SH-SY5Y (cell line): ENCODE data around the gene ADCY9.

Experiments used
- GATA2 ChIP-seq: IDR thresholded peaks from 2 replicates; pipeline ENCODE4 v1.6.1; 2011; ENCODE audit warnings: mild to moderate bottlenecking, low read depth, low read length
- GATA3 ChIP-seq: IDR thresholded peaks from 2 replicates; pipeline ENCODE4 v1.6.1; 2011; ENCODE audit warnings: low read depth, mild to moderate bottlenecking, low read length, moderate library complexity

The ADCY9 gene

GRCh38 chr16:4136229-4136813 lies 20.1 kb upstream of the ADCY9 start:
- no peak for TF ChIP-seq GATA3
- no peak for TF ChIP-seq GATA2

- TF ChIP-seq GATA3 (no peak), GATA2 (no peak)
These were observed 19.3 kb upstream of the ADCY9 start for GRCh38 chr16:4135537-4135936.

GRCh38 chr16:4133897-4134372 lies 17.7 kb upstream of the ADCY9 start:
- TF ChIP-seq GATA3, result no peak
- no peak for TF ChIP-seq GATA2

GRCh38 chr16:4131621-4132020 lies 15.4 kb upstream of the ADCY9 start:
- no peak for TF ChIP-seq GATA3
- TF ChIP-seq GATA2, result no peak

- no peak for TF ChIP-seq GATA3
- TF ChIP-seq GATA2, result no peak
These were observed 8.5 kb upstream of the ADCY9 start for GRCh38 chr16:4124535-4125294.

GRCh38 chr16:4123616-4124300 lies 7.5 kb upstream of the ADCY9 start:
- TF ChIP-seq GATA2 (no peak), GATA3 (no peak)

GRCh38 chr16:4120176-4120575 lies 3.9 kb upstream of the ADCY9 start:
- no peak for TF ChIP-seq GATA2
- TF ChIP-seq GATA3, result no peak

GRCh38 chr16:4117250-4117578 lies 972 bp upstream of the ADCY9 start:
- TF ChIP-seq GATA2 (no peak), GATA3 (no peak)

- TF ChIP-seq GATA2 (no peak), GATA3 (no peak)
These were observed 308 bp downstream of the ADCY9 start for GRCh38 chr16:4115949-4116318.

- no peak for TF ChIP-seq GATA2
- no peak for TF ChIP-seq GATA3
These were observed 863 bp downstream of the ADCY9 start for GRCh38 chr16:4115209-4115948.

- no peak for TF ChIP-seq GATA2
- TF ChIP-seq GATA3, result no peak
These were observed 1.7 kb downstream of the ADCY9 start for GRCh38 chr16:4114257-4115208.

- TF ChIP-seq GATA3 (no peak), GATA2 (no peak)
These were observed 2.6 kb downstream of the ADCY9 start for GRCh38 chr16:4113358-4114256.
